Measurements from ENCODE around the gene XRCC1. TPM values are rescaled to one million over a fixed set of nuclear protein-coding genes. Genes with fewer than 3 reads are reported as not detected.

Gene XRCC1
- total and polyA plus RNA-seq, 9 of the 15 experiments (the other 6 are each of a cell fraction or from before 2014, with no cell fraction given) = 1.5 to 36.9 (median 24.9) TPM

DNA sequence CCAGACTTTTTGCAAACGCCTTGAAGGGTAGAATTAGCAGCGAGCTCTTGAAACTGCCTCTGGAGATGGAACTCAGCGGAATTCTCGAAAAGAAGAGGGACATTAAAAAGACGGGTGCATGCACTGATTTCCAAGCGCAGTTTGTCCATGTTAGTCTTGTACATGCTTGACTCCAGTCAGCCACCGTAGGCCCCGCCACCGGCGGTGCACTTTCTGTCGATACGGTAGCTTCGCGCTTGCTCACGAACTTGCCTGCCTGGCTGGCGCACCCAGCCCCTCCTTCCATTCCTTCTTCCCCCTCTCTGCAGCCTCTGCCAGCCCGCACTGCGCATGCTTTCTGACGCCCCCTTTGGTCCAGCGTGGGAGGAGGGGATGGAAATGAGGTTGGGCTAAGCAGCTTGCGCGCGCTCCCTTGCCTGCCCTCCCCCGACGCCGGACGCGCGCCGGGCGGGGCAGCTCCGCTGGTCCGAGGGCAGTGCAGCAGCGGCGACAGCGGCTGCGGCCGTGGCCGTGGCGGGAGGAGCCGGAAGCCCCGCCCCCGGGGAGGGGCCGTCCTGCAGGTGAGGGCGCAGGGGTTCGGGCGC lies 42.3 kb downstream of the XRCC1 start, which contains the start of gene ZNF575 (continued):
- TF ChIP-seq, protein P1, sequence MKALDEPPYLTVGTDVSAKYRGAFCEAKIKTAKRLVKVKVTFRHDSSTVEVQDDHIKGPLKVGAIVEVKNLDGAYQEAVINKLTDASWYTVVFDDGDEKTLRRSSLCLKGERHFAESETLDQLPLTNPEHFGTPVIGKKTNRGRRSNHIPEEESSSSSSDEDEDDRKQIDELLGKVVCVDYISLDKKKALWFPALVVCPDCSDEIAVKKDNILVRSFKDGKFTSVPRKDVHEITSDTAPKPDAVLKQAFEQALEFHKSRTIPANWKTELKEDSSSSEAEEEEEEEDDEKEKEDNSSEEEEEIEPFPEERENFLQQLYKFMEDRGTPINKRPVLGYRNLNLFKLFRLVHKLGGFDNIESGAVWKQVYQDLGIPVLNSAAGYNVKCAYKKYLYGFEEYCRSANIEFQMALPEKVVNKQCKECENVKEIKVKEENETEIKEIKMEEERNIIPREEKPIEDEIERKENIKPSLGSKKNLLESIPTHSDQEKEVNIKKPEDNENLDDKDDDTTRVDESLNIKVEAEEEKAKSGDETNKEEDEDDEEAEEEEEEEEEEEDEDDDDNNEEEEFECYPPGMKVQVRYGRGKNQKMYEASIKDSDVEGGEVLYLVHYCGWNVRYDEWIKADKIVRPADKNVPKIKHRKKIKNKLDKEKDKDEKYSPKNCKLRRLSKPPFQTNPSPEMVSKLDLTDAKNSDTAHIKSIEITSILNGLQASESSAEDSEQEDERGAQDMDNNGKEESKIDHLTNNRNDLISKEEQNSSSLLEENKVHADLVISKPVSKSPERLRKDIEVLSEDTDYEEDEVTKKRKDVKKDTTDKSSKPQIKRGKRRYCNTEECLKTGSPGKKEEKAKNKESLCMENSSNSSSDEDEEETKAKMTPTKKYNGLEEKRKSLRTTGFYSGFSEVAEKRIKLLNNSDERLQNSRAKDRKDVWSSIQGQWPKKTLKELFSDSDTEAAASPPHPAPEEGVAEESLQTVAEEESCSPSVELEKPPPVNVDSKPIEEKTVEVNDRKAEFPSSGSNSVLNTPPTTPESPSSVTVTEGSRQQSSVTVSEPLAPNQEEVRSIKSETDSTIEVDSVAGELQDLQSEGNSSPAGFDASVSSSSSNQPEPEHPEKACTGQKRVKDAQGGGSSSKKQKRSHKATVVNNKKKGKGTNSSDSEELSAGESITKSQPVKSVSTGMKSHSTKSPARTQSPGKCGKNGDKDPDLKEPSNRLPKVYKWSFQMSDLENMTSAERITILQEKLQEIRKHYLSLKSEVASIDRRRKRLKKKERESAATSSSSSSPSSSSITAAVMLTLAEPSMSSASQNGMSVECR (CRISPR knock-in tag; IDR thresholded peaks at IDR 0.05) = peak; percentile 51; the same call in 1 of the 2 replicates
- TF ChIP-seq PRPF4 (IDR thresholded peaks at IDR 0.05; ENCODE audit: insufficient read depth, low read depth, low read length, poor library complexity, severe bottlenecking) (no peak), PHF20 (IDR thresholded peaks at IDR 0.05; ENCODE audit: partially characterized antibody) (no peak), NCOA4 (IDR thresholded peaks at IDR 0.05; ENCODE audit: partially characterized antibody) (no peak), ZNF121 (CRISPR knock-in tag; conservative IDR thresholded peaks at IDR 0.05) (no peak), MTA2 (IDR thresholded peaks at IDR 0.05; ENCODE audit: low read depth) (no peak), ZZZ3 (IDR thresholded peaks at IDR 0.05) (no peak), NELFE (IDR thresholded peaks at IDR 0.05; ENCODE audit: insufficient read depth, insufficient read length) (no peak), POU5F1 (IDR thresholded peaks at IDR 0.05; ENCODE audit: borderline replicate concordance, low read depth, low read length, partially characterized antibody) (peak; percentile 58), PTRF (tag; IDR thresholded peaks at IDR 0.05) (no peak), BRD4 (IDR thresholded peaks at IDR 0.05) (no peak)
- TF ChIP-seq, protein P2, sequence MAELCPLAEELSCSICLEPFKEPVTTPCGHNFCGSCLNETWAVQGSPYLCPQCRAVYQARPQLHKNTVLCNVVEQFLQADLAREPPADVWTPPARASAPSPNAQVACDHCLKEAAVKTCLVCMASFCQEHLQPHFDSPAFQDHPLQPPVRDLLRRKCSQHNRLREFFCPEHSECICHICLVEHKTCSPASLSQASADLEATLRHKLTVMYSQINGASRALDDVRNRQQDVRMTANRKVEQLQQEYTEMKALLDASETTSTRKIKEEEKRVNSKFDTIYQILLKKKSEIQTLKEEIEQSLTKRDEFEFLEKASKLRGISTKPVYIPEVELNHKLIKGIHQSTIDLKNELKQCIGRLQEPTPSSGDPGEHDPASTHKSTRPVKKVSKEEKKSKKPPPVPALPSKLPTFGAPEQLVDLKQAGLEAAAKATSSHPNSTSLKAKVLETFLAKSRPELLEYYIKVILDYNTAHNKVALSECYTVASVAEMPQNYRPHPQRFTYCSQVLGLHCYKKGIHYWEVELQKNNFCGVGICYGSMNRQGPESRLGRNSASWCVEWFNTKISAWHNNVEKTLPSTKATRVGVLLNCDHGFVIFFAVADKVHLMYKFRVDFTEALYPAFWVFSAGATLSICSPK (IDR thresholded peaks at IDR 0.05; ENCODE audit: borderline replicate concordance) = no peak
- TF ChIP-seq, protein P3, sequence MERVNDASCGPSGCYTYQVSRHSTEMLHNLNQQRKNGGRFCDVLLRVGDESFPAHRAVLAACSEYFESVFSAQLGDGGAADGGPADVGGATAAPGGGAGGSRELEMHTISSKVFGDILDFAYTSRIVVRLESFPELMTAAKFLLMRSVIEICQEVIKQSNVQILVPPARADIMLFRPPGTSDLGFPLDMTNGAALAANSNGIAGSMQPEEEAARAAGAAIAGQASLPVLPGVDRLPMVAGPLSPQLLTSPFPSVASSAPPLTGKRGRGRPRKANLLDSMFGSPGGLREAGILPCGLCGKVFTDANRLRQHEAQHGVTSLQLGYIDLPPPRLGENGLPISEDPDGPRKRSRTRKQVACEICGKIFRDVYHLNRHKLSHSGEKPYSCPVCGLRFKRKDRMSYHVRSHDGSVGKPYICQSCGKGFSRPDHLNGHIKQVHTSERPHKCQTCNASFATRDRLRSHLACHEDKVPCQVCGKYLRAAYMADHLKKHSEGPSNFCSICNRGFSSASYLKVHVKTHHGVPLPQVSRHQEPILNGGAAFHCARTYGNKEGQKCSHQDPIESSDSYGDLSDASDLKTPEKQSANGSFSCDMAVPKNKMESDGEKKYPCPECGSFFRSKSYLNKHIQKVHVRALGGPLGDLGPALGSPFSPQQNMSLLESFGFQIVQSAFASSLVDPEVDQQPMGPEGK (CRISPR knock-in tag; IDR thresholded peaks at IDR 0.05; ENCODE audit: borderline replicate concordance) = no peak
- TF ChIP-seq, protein P4, sequence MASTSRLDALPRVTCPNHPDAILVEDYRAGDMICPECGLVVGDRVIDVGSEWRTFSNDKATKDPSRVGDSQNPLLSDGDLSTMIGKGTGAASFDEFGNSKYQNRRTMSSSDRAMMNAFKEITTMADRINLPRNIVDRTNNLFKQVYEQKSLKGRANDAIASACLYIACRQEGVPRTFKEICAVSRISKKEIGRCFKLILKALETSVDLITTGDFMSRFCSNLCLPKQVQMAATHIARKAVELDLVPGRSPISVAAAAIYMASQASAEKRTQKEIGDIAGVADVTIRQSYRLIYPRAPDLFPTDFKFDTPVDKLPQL (IDR thresholded peaks at IDR 0.05; ENCODE audit: extremely low read depth, insufficient read length) = no peak
